Eye (tissue), 1 donor: ENCODE results near the gene DNAJB12.
"Not testable (repeated sequence)": the region's sequence is repeated elsewhere in the genome, so short reads cannot be mapped to it uniquely, and the experiment has no call there.

Experiments
- DNase-seq: peaks from one replicate; pipeline ENCODE4 v3.0.0-alpha.2; 2015

The DNAJB12 gene

DNA sequence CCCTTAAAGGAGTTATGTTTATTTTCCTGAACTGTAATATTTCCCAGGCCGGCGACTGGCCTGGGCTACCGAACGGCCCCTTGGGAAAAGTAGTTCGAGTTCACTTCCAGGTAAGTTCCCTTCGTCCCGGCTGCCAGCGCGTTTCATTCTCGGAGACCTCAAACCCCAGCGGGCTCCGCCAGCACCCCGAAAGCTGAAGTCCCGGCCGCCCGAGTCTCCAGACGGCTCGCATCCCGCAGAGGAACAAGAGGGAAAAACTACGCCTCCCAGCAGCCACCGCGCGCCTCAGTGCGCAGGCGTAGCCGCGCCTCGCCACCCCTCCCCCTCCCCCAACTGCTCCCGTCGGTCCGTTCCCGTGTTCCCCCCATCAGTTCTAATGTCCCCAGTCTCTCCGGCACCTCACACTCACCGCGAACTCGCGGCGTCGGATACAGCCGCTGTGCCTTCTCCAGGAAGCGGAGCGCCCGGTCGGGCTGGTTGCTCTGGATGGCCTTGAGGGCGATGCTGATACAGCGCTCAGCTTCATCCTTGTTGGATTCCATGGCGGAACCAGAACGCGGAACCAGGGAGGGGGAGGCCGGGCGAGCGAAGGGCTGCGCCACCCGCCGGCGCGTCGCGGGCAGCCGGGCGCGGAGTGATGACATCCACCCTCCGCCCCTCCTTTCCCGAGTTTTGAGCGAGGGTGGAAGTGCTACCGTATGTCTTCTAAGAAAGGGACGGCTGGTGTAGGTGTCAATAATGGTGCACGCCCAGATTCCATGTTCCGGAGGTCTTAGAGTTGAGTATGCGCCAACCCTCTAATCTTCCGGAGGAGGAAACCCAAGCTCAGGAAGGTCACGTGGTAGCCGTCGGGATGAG is at the start of gene DNAJB12:
DNAJB12 (minus strand) TSS at position 564 of the 858 bp plus-strand sequence; CDS start at position 542, 22 bp downstream.
- DNase-seq, result peak; percentile 98

- not testable (repeated sequence) for DNase-seq
Measured at GRCh38 chr10:72395581-72395980, 40.9 kb upstream of the DNAJB12 start.

DNA sequence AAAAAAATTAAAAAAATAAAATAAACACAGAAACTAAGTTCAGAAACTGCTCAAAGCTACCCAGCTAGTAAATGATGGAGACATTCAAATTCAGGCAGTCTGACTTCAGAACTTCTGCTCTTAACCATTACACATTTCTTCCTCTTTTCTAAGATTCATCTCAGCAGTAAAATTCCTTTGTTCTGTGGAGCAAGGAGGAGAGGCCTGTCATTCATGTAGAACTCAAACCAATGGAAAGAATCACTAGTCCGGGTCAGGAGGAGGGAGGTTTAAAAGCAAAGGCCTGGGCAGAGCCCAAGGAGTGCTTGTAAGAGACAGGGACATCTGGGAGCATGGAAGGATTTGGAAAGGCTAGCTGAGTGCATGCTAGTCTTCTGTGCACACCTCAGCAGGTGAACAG is 37.9 kb upstream of the DNAJB12 start:
- DNase-seq, result no peak

- DNase-seq, result no peak
Measured at GRCh38 chr10:72390764-72391163, 36.0 kb upstream of the DNAJB12 start.

DNA sequence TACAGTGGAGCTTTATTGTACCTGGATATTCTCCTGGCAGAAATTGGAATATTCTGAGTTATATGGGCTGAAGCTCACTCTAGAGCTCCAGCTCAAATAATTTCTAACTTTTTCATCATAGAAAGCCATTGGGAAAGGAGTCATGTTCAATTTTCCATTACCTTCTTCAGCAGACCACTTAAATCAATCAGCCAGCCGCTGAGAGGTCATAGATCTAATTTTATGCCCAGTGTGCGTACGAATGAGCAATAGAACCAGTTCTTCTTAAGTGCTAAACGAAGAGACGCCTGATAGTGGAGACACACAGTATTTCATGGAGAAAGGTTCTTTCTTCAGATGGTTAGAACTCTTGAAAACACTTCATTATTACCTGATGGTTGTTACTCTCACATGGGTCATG is 35.0 kb upstream of the DNAJB12 start:
- DNase-seq, result no peak

- DNase-seq, result no peak
Measured at GRCh38 chr10:72389014-72389413, 34.3 kb upstream of the DNAJB12 start.

GRCh38 chr10:72388062-72388461 is 33.3 kb upstream of the DNAJB12 start:
- DNase-seq, result no peak

DNA sequence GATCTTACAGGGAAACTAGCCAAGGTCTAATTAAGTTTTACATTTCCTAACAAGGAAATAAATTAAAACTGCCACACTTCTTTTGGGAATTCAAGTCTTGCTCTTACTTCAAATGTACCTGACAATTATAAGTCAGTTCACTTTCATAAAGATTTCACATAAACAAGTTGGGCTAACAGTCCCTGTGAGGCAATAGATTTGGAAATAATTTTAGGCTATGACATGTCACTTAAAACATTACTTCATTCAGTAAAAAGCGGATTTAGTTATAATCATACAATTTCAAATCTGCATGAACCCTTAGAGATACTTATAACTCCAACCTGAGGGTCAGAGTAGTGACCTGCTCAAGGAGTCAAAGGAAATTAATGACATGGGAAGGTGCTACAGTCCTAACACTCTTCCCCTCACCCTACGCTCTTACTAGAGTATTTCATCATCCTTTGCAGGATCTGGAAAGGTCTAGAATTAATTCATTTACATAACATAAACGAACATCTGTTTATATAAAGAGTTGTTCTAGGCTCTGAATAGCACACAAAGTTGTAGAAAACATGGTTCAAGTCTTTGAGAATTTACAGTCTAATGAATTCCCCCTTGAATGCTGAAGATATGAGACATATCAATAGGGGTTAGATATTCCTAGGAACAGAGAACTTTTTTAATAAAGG is 32.3 kb upstream of the DNAJB12 start:
- DNase-seq, result no peak

DNA sequence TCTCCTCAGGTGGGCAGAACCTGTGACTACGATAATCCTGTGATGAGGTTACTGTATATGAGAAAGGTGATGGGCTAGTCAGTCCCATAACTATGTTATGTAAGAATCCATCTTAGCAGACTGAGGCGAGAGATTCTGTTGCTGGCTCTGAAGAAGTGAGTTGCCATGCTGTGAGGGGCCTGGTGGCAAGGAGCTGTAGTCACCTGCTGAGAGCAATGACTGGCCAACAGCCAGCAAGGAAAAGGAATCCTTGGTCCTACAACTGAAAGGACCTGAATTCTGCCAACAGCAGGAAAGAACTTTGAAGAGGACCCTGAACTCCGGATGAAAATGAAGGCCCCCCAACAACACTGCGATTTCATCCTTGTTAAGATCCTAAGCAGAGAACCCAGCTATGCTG is 31.0 kb upstream of the DNAJB12 start:
- no peak for DNase-seq

DNA sequence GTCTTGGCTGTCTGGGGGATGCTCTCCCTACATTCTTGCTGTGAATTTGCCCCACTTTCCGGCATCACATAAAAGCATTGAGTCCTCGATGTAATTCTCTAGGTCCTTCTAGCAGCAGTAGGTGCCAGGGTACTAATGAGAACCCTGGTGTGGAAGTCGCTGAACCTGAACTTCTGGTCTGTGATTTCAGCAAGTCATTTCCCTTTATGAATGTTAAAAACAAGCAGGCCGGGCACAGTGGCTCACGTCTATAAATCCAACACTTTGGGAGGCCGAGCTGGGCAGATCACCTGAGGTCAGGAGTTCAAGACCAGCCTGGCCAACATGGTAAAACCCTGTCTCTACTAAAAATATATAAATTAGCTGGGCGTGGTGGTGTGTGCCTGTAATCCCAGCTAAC is 30.3 kb upstream of the DNAJB12 start:
- DNase-seq, result not testable (repeated sequence)

GRCh38 chr10:72379776-72380175 is 25.1 kb upstream of the DNAJB12 start:
- no peak for DNase-seq

- no peak for DNase-seq
Measured at GRCh38 chr10:72379062-72379461, 24.3 kb upstream of the DNAJB12 start.

GRCh38 chr10:72375585-72375984 is 20.9 kb upstream of the DNAJB12 start:
- DNase-seq, result no peak

GRCh38 chr10:72375173-72375572 is 20.5 kb upstream of the DNAJB12 start:
- no peak for DNase-seq

- DNase-seq, result no peak
Measured at GRCh38 chr10:72370201-72370722, 15.5 kb upstream of the DNAJB12 start.

DNA sequence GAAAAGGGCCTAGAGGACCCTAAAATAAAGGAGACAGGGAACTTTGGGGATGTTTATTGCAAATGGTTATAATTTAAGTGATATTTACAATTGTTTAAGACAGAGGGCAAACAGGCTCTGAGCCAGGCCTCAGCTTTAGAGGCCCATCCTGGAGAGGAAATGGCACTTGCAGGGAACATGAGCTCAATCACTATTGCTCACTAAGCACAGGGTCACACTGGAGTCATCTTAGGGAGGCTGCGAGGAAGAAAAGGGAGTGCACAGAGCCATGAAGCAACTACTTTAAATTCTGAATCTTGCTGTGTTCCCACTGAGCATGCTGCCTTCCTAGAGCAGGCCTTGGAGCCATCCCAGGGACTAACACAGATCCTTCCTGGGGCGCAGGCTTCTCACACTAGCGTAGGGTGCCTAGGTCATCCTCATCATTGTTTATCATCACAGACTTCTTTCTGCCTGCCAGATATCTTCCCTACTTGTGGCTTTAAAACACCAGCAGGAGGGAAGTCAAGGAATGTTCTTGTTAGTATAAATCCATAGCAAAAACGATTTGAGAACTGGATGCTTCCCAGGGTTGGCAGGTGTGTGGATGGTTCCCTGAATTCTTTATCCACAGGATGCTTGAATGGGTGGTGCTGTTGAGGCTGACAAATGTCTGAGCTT is 12.7 kb upstream of the DNAJB12 start:
- no peak for DNase-seq

- DNase-seq, result no peak
Measured at GRCh38 chr10:72365106-72365895, 10.6 kb upstream of the DNAJB12 start.

DNA sequence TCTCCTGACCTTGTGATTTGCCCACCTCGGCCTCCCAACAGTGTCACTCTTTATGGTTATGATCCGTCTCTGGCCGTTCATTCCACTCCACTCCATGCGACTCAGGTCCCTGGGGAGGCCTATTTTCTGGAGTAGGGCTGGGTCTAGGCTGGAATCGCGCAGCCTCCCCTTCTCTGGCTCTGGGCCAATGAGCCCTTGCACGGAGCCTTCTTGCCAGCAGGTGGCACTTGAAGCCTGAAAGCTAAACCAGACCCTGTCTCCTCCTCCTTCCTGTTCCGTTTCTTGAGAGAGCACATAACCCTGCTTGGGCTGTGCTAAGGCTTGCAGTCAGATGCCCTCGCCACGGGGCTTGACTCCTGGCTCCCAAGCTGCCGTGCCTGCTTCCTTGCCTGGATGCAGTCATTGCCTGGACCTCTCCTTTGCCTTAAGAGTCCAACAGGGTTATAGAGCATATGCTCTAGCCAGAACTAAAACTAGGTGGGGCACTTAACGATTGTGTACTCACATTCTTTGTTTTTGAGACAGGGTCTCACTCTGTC is 9.6 kb upstream of the DNAJB12 start:
- DNase-seq, result peak; percentile 97

DNA sequence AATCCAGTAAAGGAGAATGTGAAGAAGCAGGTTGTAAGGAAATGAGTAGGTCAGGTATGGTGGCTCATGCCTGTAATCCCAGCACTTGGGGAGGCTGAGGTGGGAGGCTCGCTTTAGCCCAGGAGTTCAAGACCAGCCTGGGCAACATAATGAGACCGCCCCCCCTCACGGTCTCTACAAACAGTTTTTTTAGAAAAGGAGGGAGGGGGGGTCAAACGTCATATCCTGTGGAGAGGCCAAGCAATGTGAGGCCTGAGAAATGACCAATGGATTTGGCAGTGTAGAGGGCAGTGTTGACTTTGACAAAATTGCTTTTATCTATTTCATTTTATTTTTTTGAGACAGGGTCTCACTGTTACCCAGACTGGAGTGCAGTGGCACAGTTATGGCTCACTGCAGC is 2.3 kb upstream of the DNAJB12 start:
- no peak for DNase-seq

DNA sequence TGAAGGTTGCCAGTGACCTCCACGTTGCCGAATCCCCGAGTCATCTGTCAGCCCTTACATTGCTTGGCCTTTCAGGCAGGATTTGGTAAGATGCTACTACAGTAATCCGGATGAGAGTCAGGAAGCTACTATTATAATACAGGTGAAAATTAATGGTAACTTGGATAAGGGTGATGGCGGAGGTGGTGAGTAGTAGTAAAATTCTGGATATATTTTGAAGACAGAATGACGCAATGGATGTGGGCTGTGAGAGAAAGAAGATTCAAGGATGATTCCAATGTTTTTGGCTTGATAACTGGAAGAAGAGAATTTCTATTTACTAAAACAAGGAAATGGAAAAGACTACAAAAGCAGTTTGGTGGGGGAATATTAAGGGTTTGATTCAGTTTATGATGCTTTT is 1.4 kb upstream of the DNAJB12 start:
- DNase-seq, result no peak

- DNase-seq, result no peak
Measured at GRCh38 chr10:72355214-72355555, 466 bp upstream of the DNAJB12 start.

DNA sequence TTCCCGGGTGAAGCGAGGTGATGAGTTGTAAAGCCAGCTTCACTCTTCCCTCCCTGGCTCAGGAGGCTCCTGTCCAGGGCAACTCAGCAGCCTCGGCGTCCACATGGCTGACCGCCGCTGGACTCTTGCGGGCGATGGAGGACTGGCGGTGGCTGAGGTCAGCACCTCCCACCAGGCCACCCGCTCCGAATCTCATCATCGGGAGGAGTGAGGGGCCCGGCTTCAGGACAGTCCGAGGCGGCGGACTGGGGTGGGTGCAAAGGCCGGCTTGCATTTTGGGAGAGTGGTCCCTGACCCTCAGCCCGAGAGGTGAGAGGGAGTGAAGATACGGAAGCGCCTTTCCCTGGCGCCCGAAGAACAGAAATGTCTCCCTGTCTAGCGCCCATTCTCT is 759 bp downstream of the DNAJB12 start:
- no peak for DNase-seq
